Stimulated activated CD8-positive, alpha-beta memory T cell treated with anti-CD3 and anti-CD28 coated beads, Interleukin-7, amount 100 ng/mL, for 24 hours (primary cell): ENCODE measurements around the gene SLCO2A1.

Experiments
- DNase-seq: peaks from one replicate; pipeline ENCODE4 v3.0.0-alpha.2; 2020; ENCODE audit warnings: low read depth

Gene SLCO2A1

DNA sequence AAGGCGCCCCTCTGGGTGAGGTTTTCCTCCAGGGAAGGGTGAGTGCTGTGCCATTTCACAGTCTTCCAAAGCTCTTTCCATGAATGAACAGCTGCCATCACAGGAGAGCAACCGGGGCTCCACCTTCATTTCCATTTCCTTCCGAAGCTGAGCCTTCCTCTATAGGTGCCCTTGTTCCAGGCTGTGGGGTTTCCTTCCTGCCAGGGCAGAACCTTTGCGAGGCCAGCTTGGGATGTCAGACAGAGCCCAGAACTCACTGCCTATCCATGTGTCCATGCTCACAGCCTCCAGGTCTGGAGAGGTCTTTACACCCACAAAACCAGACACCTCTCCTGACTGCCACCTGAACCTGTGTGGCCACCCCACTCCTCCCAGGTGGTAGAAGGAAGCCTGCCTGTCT lies 49.2 kb downstream of the SLCO2A1 start:
- DNase-seq, result no peak

DNA sequence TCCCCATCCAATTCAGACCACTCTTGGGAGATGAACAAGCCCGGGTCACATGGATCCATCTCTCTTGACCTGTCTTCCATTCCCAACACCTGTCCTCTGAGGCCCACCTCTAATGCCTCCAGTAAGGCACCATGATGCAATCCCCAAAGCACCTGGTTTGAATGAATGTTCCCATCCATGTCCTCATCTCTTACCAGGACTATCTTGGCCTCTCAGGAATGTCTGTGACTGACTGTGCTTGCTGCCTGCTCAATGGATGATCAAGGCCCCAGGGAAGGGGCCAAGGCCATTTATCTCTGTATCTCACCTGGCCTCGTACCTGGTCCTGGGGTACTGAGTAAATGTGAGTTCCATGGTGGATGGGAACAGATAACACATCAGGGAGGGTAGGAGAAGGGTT lies 49.7 kb downstream of the SLCO2A1 start:
- no peak for DNase-seq

DNA sequence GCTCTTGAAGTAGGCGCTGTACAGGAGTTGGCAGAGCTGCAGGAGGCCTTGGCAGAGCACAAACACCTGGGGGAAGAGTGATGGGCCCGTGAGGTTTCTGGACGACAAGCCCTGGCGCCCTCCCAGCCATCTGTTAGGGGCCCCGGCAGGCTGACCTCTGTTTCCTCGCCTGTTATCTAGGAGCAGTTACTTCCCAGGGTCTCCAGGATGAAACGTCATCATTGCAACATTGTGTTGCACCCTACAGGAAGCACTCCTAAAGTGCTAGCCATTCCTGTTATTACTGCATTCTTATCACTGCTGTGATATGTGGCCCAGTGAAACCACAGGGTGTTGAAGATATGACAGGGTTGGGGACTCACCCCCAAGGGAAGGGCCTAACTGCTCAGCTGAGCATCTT lies 50.2 kb downstream of the SLCO2A1 start:
- DNase-seq, result no peak

DNA sequence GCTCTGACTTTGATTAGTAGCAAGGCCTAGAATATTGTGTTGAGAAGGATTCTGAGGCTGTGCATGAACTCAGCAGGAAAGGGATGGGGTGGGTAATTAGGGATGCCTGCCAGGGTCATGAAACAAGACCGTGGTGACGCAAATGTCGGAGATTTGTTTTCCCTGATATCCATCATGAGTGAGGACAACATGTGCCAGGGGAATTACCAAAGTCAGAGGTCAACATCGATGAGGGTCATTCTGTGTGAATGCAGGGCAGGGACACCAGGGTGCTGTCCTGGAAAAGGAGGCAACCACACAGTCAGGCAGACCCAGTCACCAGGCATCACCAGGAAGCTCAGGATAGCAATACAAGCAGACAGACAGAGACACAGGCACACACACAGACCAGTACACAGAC lies 52.2 kb downstream of the SLCO2A1 start:
- DNase-seq, result no peak

DNA sequence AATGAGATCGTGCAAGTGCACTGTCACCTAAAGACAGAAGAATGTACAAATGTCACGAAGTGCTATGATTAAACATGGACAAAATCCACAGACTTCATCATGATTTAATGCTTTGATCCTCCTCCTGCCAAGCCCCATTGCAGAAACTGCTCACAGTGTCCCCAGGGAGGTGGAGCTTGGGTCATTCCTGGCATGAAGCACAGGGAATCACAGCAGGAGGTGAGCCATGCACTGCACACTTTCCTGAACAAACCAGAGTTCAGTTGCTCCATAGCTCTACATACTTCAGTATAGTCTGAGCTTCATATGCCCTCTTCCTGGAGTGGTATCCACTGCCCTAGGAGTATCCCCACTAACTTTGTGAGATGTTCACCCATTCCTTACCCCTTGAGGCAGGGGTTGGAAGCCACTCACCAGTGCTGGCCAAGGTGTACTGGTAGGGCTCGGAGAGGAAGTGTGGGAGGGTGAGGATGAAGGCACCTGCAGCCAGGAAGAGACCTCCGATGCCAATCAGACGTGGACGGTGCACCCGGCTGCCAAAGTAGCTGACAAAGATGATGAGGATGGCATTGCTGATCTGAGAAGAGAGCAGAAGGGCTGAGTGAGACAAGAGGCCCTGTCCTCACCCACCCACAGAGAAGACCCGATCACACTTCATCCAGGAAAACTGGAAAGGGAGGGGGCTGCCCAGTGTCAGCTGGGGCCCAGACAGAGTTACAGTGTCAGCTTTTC lies 56.3 kb downstream of the SLCO2A1 start:
- DNase-seq, result no peak

DNA sequence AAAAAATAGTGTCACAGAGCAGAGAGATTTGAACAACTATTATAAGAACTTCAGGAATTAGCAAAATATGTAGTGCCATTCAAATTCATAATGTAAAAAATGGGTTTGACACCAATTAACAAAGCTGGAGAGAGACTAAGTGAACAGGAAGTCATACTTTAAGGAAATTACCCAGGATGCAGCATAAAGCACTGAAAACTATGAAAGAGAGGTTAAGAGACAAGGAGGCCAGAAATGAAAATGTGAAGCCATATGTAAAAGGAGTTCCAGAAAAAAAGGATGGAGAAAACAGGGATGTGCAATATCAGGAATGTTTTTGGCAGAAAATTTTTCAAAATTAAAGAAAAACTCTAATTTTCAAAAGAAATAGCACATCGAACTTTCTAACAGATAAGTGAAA lies 57.6 kb downstream of the SLCO2A1 start:
- no peak for DNase-seq

DNA sequence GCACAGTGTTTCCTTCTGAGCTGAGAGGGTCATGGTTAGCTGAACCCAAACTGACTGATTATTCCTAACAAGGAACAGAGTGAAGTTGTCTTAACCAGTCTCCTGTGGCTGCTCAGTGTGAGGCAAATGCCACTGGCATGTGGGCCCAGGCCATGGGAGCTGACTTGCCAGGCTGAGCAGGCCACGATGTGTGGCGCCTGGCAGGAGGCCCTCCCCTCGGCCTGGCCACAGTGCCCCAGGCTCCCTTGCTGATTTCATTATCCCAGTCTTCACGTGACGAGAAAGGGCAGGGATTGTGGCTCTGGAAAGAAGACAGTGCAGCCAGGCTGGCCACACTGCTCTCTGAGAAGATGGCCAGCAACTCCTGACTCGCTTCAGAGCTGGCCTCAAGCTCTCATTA lies 58.8 kb downstream of the SLCO2A1 start:
- DNase-seq, result no peak

DNA sequence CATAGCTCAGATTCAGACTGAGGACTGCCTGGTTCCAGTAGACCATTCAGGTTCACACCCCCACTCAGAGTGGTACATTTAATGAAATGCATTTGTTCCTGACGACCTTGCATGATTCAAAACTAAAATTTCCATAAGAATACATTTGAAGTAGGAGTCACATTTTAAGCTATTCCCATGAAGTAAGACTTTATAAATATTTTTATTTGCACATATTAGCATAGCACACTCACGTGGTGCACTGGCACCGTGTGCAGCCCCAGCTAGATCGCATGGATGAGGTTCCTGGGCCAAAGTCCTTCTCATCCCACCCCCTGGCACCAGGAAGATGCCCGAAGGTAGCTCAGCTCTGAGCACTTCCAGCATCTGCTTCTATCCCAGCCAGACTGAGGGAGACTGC lies 59.4 kb downstream of the SLCO2A1 start:
- no peak for DNase-seq

DNA sequence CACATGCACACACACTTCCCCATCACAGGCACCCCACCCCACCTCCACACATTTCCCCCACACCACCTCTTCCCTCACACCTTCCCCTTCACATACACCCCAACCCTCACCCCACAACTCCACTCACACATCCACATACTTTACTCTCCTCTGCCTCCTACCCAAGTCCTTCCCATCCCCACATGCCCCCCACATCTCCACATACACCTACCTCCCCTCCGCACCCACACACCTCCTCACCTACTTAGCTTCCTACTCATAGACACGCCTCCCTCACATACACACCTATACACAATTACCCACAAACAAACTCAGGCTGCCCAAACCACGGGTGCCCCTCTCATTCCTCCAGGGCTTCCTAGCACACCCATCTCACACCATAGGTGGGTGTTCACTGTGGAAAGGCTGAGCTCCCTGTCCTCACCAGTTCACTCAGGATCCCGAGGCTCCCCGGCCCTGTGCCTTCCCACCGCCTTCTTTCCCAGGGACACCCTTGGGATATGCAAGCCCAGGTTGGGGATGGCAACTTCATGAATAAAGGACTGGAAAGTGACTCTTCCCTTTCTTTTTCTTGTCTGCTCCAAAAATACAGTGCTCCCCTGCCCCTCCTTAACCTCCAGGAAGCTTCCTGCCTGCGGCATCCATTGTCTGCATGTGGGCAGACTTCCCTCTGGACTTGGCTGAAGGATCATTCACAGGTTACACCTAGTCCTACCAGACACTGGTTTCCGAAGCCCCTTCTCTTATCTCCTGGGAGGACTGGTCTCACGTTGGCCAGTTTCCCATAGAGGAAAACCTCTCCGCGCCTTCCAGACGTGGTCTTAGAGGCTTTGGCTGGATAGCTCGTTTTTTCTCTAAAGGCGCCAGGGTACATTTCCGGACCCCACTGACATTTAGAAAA lies 61.5 kb downstream of the SLCO2A1 start:
- DNase-seq, result no peak

DNA sequence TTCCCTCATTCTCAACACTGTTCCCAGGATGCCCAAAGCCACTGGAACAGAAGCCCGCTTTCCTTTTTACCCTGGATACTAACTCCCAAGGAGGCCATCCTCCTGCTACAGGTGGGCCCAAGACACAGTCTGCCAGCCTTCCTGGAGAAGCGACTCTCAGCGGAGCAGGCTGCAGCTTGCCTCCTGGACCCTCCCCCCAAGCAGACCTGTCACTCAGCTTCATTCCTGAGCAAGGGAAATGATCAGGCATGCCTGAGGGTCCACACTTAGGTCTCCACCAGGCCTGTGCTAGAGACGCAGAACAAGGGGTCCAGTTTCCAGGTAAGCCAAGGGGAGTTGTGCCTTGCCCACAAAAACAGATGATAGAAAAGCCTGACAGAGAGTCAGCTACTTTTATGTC lies 62.8 kb downstream of the SLCO2A1 start:
- no peak for DNase-seq

DNA sequence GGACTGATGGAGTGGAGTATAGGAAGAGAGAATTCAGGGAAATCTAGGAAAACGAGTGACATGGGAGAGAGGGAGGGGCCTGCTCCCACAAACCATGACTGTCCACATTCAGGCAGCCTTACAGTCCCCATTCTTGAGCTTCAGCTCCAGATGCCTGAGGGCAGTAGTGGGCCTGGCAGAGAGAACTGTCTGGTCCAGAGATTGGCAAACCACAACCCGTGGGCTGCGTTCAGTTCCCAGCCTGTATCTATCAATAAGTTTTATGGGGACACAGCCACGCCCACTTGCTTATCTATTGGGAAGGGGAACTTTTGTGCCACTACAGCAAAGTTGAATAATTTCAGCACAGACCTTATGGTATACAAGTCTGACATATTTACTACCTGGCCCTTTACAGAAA lies 63.8 kb downstream of the SLCO2A1 start:
- DNase-seq, result no peak

DNA sequence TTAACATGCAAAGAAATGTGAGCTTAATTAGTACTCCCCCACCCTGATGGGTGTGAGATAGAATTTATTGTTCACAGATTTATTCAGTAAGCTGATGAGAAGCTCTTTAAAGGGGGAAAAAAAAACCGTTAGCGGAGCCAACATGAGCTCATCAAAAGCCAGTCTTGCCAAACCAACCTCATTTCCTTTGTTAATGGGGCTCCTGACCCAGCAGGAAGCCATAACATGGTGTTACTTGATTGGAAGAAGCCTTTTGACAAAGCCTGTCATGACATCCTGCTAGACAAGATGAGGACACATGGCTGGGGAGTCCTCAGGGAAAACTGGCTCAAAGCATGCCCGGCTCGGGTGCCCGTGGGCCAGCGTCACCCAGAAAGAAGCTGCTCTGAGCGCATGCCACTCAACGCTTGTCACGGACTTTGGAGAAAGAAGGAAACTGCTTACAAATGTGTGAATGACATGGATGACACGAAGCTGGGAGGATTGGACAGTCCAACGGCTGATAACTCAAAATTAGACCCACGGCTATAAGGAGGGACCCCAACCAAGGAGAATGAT lies 64.6 kb downstream of the SLCO2A1 start:
- DNase-seq, result no peak

DNA sequence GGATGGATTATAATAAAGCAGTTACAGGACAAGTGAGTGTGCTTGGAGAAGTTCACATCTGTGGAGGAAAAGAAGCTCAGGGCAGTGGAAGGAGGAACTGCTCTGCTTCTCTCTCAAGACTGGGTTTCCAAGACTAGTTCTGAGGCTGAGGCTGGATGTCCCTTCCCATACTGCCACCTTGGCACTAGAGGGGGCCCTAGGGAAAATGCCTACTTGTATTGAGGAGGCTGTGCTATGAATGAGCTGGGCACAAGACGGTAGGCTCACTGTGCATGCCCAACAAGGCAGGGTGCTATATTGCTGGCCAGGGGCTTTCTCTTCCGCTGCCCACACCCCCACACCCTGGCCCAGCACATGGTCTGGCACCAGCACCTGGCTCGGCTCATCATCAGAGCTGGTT lies 65.2 kb downstream of the SLCO2A1 start:
- DNase-seq, result no peak

DNA sequence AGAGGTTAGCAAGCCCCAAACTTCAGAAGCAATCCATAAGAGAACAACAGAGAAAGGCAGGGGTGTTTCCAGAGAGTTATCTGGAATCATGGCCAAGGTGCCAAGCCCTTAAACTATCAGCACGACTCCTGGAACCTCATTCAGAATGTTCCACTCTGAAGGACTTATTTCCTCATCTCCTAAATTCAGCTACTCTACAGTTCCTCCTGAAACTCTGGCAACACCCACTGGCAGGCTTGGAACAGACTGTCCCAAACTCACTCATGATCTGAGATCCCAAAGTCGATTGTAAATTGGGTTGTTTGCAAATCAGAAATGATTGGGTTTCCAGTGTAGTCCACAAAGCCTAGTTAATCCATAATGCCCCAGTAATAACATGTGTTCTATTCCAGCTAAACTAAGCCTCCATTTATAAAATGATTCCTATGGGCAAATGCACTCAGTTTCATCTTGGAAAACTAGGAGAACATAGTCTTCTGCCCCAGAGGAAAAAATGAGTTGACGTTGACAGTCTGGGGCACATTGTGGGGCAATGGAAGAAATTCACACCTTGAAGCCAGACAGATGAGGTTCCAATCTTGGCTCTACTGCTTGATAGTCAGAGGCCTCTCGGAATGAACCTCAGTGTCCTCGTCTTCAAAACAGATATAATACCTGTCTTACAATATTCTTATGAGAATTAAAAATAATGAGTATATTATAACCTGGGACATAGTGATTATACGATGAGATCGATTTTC lies 65.9 kb downstream of the SLCO2A1 start:
- no peak for DNase-seq

DNA sequence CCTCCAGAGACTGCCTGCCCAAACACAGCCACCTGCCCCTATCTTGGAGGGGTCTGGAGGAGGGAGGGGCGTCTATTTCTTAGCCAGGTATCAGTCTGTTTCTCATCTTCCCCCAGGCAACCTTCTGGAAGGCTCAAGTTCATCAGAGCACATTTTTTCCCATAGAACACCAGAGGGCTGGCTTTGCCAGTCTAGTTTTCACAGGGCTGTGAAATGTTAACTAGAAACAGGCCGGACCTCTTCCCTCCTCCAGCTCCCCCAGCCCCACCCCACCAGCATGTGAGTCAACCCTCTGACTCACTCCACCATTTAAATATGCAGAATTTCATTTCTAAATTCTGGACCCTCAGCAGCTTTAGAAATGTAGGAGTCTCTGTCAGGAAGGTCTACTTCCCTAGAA lies 66.9 kb downstream of the SLCO2A1 start:
- DNase-seq, result no peak

DNA sequence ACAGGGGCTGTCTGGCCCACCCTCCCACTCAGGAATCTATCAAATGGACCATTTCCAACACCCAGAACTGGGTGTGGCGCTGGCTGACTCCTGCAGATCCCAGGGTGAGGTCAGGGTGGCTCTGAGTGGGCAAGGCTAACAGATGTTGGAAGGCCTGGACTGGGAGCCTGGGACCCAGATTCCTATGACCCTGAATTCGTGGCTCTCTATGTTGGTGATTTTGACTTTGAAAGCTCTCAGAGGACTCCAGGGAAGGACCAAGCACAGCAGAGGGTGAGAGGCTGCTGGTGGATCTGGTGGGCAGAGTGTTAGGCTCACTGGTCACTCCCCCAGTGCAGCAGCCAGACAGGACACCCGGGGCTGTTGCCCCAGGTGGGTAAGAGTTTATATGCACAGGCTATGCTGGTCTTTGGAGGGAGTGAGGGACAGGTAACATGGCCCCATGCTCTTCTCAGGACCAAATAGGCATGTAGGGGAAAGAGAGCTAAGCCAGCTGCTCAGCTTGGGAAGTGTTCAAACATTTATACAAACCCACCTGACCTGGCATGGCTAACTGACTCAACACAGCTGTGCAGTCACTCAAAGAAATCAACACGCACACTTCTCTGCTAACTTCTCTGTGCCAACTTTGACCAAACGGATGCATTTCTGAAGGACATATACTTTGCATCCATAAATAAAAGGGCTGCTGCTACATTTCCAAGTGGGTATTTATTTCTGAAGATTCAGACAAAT lies 71.5 kb downstream of the SLCO2A1 start:
- no peak for DNase-seq

DNA sequence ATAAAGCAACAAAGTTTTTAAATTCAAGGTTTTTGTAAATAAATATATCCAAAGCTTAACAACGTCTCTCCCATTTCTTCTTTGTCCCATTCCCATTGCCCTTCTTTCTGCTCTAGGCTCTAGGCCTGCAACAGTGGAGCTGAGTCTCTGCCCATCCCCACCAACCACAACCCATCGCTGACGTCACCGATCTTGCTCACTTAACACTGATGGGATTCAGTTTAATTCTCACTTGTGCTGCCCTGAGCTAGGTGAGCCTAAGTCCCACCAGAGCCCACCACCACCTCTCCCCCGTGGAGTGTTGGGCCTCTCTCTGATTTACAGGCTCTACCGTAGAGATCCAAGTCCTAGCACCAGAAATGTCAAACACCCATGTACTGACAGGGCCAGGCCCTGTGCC lies 72.7 kb downstream of the SLCO2A1 start:
- no peak for DNase-seq

DNA sequence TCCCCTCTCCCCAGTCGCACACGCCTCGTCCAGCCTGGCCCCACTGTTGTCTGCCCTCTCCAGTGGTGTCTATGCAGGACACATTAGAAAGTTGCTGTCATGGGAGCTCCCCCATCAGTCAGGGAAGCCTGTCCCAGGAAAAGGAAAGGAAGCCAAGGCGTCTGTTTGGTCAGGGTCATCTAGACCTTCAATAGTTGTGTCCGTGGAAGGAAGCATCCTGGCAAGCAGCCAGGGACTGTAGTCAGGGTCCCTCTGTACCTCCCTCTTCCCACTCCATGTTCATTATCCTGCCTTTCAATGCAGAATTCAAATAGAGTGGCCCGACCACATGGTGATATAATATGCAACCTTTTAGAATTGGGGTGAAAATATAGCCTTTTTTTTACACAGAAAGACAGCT lies 73.4 kb downstream of the SLCO2A1 start:
- DNase-seq, result no peak

DNA sequence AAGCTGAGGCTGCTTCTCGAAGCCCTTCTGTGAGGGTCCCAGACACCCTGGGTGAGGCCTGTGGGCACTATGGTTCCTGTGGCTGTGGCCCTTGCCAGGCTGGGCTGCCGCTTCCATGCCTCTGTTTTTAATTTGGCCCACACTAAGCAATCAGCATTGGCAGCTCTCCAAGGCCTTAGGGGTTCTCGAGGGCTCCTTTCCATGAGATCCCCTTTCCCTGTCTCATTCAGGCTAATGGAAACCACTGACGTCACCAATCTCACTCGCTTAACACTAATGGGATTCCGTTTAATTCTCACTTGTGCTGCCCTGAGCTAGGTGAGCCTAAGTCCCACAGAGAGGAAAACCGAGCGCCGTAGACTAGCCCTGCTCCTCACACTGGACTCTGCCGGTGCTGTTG lies 73.8 kb downstream of the SLCO2A1 start:
- DNase-seq, result no peak

DNA sequence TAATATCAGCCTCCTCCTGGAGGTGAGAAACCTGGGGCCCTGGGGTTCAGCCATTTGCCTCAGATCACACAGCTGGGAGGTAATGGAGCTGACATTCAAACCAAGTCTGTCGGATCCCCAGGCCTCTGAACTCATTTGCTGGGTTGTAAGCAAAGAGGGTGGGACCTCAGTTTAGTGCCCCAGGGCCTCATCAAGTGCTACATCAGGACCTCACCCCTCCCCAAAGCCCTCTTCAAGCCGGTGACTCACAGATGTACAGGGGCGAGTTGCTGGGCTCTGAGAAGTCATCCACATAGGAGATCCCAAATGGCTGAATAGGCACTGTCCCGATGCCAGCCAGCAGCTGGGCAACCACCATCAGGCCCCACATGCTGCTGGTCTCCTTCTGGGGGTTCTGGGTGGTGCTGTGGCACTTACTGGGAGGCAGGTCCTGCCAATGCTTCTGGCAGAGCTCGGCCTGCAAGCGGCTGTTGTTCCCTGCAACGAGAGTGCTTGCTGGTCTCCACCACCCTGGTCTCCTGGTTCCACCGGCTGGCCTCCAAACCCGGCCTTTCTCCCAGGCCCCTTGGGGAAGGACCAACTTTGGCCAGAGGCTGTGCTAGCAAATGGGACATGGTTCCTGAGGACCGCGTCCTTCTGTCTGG lies 74.9 kb downstream of the SLCO2A1 start:
- no peak for DNase-seq

DNA sequence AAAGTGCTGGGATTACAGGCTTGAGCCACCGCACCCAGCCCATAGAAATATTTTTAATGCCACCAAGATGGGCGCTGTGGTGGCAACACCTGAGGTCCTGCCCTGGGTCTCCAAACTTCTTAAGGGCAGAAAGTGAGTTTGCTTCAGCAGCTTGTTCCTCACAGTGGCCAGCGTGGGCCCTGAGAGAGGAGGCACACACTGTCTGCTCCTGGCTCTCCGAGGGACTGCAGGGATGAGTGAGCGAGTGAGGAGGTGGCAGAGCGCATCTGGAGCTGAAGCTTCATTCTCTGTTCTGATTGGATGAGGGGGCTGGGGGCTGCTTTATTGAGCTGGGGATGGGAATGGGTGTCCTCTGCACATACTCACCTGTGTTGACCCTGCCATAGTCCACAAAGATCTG lies 76.4 kb downstream of the SLCO2A1 start:
- DNase-seq, result no peak
